Activated CD8-positive, alpha-beta memory T cell treated with anti-CD3 and anti-CD28 coated beads, Interleukin-2, amount 50 U/mL, for 48 hours (primary cell): ENCODE results near the gene CCR3.
"Not testable (repeated sequence)": the region's sequence is repeated elsewhere in the genome, so short reads cannot be mapped to it uniquely, and the experiment has no call there.

Source experiments
- DNase-seq: peaks from one replicate; pipeline ENCODE4 v3.0.0-alpha.2; 2020

The CCR3 gene

GRCh38 chr3:46242120-46242519, at the start of gene CCR3:
Gene CCR3, plus strand, starts transcription at chr3:46242460. Its CDS starts 22,699 bp downstream, at chr3:46265159.
- no peak for DNase-seq

DNA sequence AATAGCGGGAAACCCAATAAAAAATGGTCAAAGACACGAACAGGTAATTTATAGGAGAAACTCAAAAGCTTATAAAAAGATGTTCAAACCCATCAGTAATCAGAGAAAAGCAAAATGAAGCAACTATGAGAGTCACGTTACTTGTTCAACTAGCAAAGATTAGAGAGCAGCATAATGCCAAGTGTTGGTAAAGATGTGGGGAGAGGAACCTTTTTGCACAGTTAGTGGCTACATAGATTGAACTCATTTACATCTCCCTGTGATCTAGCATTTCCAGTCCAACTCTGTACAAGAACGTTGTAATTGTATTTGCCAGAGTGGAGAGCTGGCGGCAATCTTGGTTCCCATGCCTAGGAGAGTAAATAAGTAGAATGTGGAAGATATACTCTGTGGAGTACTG, 49.3 kb upstream of the CCR3 start:
- DNase-seq = no peak

DNA sequence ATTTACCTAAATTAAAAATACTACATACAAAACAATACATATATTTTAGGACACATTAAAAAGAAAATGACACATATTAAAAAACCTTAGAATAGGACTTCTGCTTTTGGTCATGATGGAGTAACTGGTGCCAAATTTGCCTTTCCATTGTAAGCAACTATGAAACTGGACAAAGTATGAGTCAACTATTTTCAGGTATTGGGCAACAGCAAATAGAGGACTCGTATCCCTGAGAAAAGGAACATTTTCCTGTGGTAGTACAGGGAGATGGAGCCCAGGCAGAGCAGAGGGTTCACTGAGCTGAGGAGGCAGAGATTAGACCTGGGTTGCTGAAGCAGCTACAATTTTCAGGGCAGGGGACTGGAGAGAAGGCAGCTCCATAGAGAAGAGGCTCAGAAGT, 48.8 kb upstream of the CCR3 start:
- no peak for DNase-seq

GRCh38 chr3:46194868-46195553, 47.2 kb upstream of the CCR3 start:
- DNase-seq = no peak

GRCh38 chr3:46196261-46196957, 45.9 kb upstream of the CCR3 start:
- no peak for DNase-seq

DNA sequence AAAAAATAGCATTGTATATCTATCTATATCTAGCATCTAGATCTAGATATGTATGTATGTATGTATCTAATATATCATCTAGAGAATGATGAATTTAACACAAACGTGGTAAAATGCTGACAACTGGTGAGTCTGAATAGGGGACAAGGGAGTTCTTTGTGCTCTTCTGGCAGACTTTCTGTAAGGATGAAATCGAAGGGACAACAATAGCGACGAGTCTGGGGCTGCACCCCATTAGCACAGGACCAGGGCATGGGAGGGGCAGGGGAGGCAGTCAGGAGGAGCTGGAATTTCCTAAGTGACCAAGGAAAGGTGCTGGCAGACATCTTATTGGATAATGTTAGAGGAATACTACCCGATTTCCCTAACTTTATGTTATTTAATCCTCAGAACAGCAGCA, 42.0 kb upstream of the CCR3 start:
- DNase-seq = no peak

DNA sequence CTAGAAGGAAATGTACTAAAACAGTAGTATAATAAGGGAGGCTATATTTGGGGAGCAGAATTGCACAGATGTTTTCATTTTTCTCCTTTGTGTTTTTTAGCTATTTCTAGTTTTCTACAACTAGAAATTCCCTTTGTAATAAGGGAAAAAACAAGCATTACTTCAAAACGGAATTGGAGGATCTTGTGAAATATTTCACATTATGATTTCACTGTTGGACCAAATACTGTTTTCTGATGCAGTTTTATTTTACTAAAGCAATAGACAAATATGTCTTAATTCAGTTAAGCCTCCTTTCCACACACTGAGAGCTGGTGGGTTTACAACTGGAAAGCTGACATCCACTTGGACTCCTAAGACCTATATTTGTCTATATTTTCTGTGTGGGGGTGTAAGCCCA, 41.5 kb upstream of the CCR3 start:
- DNase-seq = no peak

GRCh38 chr3:46202535-46202934, 39.7 kb upstream of the CCR3 start:
- no peak for DNase-seq

DNA sequence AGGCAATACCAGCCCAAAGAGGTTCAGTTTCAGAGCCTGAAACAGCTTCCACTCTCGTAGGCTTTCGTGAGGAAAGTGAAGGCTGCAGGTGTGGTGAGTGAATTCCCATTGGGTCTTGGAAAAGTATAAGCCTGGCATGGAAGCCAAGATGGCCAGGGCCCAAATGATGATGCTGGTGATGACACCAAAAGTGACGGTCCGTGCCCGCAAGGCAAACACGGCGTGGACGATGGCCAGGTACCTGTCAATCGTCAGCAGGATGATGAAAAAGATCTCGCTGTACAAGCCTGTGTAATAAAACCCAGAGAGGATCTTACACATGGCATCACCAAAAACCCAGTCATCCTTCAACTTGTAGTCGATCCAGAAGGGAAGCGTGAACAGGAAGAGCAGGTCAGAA, 38.6 kb upstream of the CCR3 start:
- no peak for DNase-seq

DNA sequence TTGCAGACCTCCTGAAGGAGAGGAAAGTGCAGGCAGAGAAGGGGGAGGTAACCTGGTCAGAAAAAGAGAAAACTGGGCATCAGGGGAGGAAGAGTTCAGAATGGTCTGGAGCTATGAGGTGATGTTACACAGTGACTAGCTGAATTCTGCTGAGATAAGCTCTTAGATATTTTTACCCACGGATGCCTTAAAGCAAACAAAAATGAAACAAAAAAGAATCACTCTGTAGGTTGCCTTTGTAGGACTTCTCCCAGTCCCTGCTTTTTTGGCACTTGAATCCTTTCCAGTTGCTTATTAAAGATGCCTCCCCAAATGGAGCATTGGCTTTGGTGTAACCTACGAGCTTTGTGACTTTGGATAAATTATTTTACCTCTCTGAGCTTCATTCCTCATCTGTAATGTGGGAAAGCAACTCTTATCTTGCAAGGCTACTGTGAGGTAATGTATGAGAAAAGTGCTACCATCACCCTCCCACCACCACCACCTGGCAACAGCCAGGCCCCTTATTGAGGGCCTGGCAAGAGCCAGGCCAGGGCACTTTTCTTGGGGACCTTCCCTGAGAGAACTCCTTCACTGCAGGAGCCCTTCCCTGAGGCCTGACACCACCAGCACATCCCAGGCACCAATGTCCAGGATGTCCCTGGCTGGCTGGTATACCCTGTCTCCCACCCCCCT, 36.8 kb upstream of the CCR3 start:
- no peak for DNase-seq

- no peak for DNase-seq
These were observed 35.8 kb upstream of the CCR3 start for GRCh38 chr3:46206282-46207015.

GRCh38 chr3:46207514-46207913, 34.7 kb upstream of the CCR3 start:
- DNase-seq = not testable (repeated sequence)

DNA sequence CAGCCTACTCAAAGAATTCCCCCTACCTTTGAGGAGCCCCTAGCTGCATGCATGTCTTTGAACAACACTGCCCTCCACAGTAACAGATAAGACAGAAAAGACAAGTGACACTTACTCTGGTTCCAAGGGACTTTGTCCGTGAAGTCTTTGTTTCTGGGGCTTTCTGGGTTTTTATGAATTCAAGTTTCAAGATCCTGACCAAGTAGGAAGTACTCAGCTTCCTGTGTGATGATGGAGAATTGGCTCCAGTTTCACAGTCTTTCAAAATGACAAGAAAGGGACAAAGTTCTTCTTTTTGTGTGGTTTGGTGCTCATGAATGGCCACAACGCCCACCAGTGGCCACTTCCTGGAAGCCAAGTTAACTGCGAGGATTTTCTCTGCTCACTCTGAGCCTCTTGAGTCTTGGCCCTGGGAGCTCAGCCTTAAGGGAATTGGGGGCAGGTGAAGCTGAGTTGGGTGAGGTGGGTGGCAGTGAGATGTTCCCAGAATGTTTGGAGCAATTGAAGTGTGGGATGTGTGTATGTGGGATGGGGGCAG, 34.0 kb upstream of the CCR3 start, which contains the start of gene CCR1:
Gene CCR1 (minus strand): TSS at position 147 of the 538 bp plus-strand sequence. CDS start 4,000 bp downstream, outside the sequence.
- peak; percentile 75 for DNase-seq

GRCh38 chr3:46209053-46209452, 33.2 kb upstream of the CCR3 start:
- DNase-seq = no peak

- DNase-seq = no peak
These were observed 32.4 kb upstream of the CCR3 start for GRCh38 chr3:46209746-46210470.

DNA sequence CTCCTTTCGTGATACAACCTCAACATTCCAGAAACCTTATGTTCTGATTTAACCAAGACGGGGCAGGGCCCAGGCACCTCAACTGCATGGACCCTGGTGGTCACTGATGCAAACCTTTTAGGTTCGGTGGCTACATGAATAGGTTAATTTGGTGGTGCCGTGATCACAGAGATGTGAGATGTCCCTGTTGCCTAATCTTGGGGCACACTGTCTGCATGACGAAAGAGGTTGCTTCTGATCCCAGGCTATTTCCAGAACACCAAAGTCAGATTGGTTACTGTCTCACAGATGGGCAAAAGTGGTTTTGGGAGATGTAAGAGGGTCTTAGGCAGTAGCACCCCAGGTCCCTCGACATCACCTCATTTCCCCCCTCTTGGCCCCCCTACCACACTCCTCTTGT, 30.2 kb upstream of the CCR3 start:
- DNase-seq = no peak

- no peak for DNase-seq
These were observed 29.1 kb upstream of the CCR3 start for GRCh38 chr3:46213201-46213600.

- DNase-seq = no peak
These were observed 27.4 kb upstream of the CCR3 start for GRCh38 chr3:46214751-46215352.

- DNase-seq = no peak
These were observed 26.3 kb upstream of the CCR3 start for GRCh38 chr3:46215810-46216414.

DNA sequence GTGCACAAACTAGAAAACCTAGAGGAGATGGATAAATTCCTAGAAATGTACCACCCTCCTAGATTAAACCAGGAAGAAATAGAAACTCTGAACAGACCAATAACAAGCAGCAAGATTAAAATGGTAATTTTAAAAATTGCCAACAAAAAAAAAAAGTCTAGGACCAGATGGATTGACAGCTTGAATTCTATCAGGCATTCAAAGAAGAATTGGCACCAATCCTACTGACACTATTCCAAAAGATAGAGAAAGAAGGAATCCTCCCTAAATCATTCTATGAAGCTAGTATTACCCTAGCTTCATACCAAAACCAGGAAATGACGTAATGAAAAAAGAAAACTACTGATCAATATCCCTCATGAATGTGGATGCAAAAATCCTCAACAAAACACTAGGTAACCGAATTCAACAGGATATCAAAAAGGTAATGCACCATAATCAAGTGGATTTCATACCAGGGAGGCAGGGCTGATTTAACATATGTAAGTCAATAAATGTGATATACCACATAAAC, 24.0 kb upstream of the CCR3 start:
- DNase-seq = no peak

DNA sequence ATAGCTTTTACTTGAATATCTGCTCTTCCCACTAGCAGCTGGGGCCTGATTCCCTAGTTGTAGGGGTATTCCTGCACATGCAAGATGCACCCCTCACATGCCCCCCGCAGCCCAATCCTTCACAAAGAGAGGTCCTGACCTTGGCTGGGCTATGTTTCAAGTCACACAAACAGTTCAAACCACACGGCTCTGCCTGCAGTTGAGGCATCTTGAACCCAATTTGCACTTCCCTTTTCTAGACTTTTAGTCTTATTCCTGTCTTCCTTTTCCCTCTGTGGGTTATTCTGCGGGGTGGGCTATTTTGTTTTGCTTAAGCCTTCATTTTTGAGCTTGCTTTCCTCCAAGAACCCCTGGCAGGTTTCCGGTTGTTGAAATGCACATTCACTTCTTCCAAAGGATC, 20.9 kb upstream of the CCR3 start:
- DNase-seq = no peak
